GM12891 (cell line): ENCODE results near the gene CDH4.

Experiments used
- POLR2A ChIP-seq: IDR thresholded peaks from 2 replicates; pipeline ENCODE4 v1.6.1; 2011; ENCODE audit warnings: low read depth, low read length, control low read depth
- POLR2AphosphoS5 ChIP-seq: IDR thresholded peaks from 2 replicates; pipeline ENCODE4 v1.6.1; 2011; ENCODE audit warnings: low read depth, low read length, control low read depth
- POU2F2 ChIP-seq: IDR thresholded peaks from 2 replicates; pipeline ENCODE4 v1.6.1; 2011; ENCODE audit warnings: low read depth, mild to moderate bottlenecking, control low read depth, low read length, moderate library complexity
- SPI1 ChIP-seq: IDR thresholded peaks from 2 replicates; pipeline ENCODE4 v1.6.1; 2011; ENCODE audit warnings: low read depth, low read length, control low read depth
- TAF1 ChIP-seq: IDR thresholded peaks from 2 replicates; pipeline ENCODE4 v1.6.1; 2011; ENCODE audit warnings: low read depth, low read length, control low read depth

GRCh38 chr20:61528591-61528990, 276.5 kb downstream of the CDH4 start:
- TF ChIP-seq POLR2AphosphoS5 = no peak
- TF ChIP-seq POLR2A = no peak
- TF ChIP-seq TAF1 = no peak
- TF ChIP-seq POU2F2 = no peak
- no peak for TF ChIP-seq SPI1
